Heart left ventricle (tissue), 16 donors: ENCODE results near the gene AKR1B1. TPM values are rescaled to one million over a fixed set of nuclear protein-coding genes. Genes with fewer than 3 reads are reported as not detected.
A peak's percentile ranks its signal among the peaks of the same experiment; 100 is the strongest.

ENCODE experiments used
- ATAC-seq, 4 donors: fragments of 200-7000 bp; cut with Tn5 transposase; one replicate each; pipeline ENCODE4 v1.9.1; 2020 to 2022; ENCODE audit warnings: moderate library complexity in 4 of 4, mild to moderate bottlenecking in 3 of 4, moderate number of reproducible peaks in 1 of 4
- DNase-seq, 5 donors: peaks; one replicate each; pipeline ENCODE4 v3.0.0-alpha.2; 2020
- H3K27ac ChIP-seq, 12 donors: fragments of 200-600 bp; sonication (generic) in 4 of 12; one replicate each; pipeline versions ENCODE4 v1.5.0 to v1.8.0; 2016 to 2022; ENCODE audit warnings: mild to moderate bottlenecking in 2 of 12
- H3K27me3 ChIP-seq, 9 donors: fragments of 200-600 bp; sonication (generic) in 2 of 9; one replicate each; pipeline versions ENCODE4 v1.5.1 to v1.8.0; 2016 to 2022; ENCODE audit warnings: mild to moderate bottlenecking in 3 of 9
- H3K36me3 ChIP-seq, 9 donors: fragments of 200-600 bp; sonication (generic) in 2 of 9; one replicate each; pipeline versions ENCODE4 v1.5.0 to v1.8.0; 2018 to 2022; ENCODE audit warnings: mild to moderate bottlenecking in 2 of 9
- H3K4me1 ChIP-seq, 12 donors: fragments of 200-600 bp; sonication (generic) in 4 of 12; one replicate each; pipeline versions ENCODE4 v1.5.0 to v1.8.0; 2016 to 2022; ENCODE audit warnings: mild to moderate bottlenecking in 3 of 12
- H3K4me3 ChIP-seq, 12 donors: fragments of 200-600 bp; sonication (generic) in 4 of 12; one replicate each; pipeline versions ENCODE4 v1.5.0 to v1.8.0; 2017 to 2022; ENCODE audit warnings: mild to moderate bottlenecking in 9 of 12, moderate library complexity in 4 of 12
- H3K9me3 ChIP-seq, 12 donors: fragments of 200-600 bp; sonication (generic) in 4 of 12; one replicate each; pipeline versions ENCODE4 v1.5.0 to v1.8.0; 2016 to 2022; ENCODE audit warnings: mild to moderate bottlenecking in 1 of 12
- POLR2A ChIP-seq, 2 donors: fragments of 450-650 bp; IDR thresholded peaks; one replicate each; pipeline ENCODE4 v1.6.1; 2017; ENCODE audit warnings: antibody characterized with exemption in 2 of 2, mild to moderate bottlenecking in 2 of 2, moderate library complexity in 2 of 2
- WGBS, 4 donors: extraction: QIAGEN DNeasy Blood & Tissue Kit in 2 of 4; methylation state at CpG; one replicate each; pipeline versions ENCODE4 v1.1.5 to v1.1.7; 2013 to 2018; 5-methylcytosine and 5-hydroxymethylcytosine counted together
- intact Hi-C, 10 donors: fragments of 100-400 bp; cut with DNase I; formaldehyde crosslinking; loops; one replicate each; pipeline versions ENCODE4 v1.11.1 to v1.14.2; 2022
- polyA plus RNA-seq, 2 donors: library from polyadenylated mRNA; stranded (reverse); fragments of 200-250 nt; gene quantifications; one replicate each; pipeline ENCODE4 v1.2.3, GENCODE V29; 2013
- total RNA-seq, 9 donors: library from RNA; depleted of rRNA in 2 of 9; stranded (reverse); fragments of >200 nt in 2 of 9; fragmentation: NEBNext Ultra II Directional in 3 of 9; extraction: Animal tissue kit (Norgen Biotek cat#: 25700) in 3 of 9; gene quantifications; one replicate each; pipeline versions ENCODE4 v1.1.0 to v1.2.4, GENCODE V29; 2016 to 2023
- TF ChIP-seq, protein P1 (sequence below), 12 donors: fragments of 200-600 bp; sonication (generic) in 4 of 12; IDR thresholded peaks; one replicate each; pipeline versions ENCODE4 v1.5.0 to v1.8.0; 2018 to 2022; ENCODE audit warnings: antibody characterized with exemption in 12 of 12, mild to moderate bottlenecking in 5 of 12
- donor health status: ischemic (EF 13 %, LVEDD 7.1; RV severe dilation, severe dysfunction).
- donor health status: healthy with polysubstance abuse.
- donor health status: DM: no; HTN: yes; CAD: no.
- donor health status: DM: no; HTN: no; CAD: no.
- donor health status: ischemic (EF 25% LVEDD 6.9; RV normal size, moderate dysfunction).
- donor health status: ischemic (EF 25% LVEDD 5.7; RV mildly dilated, moderate dysfunction).
- donor health status: healthy.
- donor health status: DM: yes; HTN: yes; CAD: no.
- donor health status: ischemic (EF 35%, LVEDD 5.7; RV mildly dilated, moderate dysfunction).
- donor health status: nonischemic (EF 11% LVEDD 7.7; RV severe dilation, severe dysfunction).
- donor health status: DM: yes; HTN: yes; CAD: no.
- donor health status: PGD.
- donor health status: ischemic (EF 29% LVEDD 5.4; RV normal size, mild dysfunction).
- donor health status: nonischemic (EF 23%, LVEDD 6.1; RV moderate dilation, normal function).

AKR1B1 gene
- total and polyA plus RNA-seq, 11 donors, result 97.0 to 335 (median 185) TPM

DNA sequence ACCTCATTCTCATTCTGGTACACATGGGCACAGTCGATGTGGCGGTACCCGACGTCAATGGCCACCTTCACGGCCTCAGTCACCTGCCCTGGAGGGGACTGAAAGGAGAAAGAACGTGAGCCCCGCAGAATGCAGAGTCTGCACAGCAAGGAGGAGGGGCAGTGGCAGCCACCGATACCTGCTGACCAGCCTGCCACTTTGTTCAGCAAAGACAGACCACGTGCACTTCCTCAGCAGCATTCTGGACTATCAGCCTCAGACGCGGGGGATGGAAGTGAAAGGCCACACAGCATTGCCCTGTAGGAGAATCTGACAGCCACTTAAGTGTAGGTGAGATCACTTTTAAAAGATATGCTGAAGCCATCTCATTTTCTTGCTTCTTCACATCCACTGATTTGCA, 7.2 kb downstream of the AKR1B1 start:
- H3K27ac ChIP-seq, result peak overlapping the region in 9 of 12 donors; percentile 0 to 68 (median 34)
- DNase-seq, result peak in 1 of 5 donors; percentile 22
- no peak overlapping the region for H3K4me3 ChIP-seq
- TF ChIP-seq POLR2A (IDR thresholded peaks at IDR 0.05), result no peak
- TF ChIP-seq, protein P1, sequence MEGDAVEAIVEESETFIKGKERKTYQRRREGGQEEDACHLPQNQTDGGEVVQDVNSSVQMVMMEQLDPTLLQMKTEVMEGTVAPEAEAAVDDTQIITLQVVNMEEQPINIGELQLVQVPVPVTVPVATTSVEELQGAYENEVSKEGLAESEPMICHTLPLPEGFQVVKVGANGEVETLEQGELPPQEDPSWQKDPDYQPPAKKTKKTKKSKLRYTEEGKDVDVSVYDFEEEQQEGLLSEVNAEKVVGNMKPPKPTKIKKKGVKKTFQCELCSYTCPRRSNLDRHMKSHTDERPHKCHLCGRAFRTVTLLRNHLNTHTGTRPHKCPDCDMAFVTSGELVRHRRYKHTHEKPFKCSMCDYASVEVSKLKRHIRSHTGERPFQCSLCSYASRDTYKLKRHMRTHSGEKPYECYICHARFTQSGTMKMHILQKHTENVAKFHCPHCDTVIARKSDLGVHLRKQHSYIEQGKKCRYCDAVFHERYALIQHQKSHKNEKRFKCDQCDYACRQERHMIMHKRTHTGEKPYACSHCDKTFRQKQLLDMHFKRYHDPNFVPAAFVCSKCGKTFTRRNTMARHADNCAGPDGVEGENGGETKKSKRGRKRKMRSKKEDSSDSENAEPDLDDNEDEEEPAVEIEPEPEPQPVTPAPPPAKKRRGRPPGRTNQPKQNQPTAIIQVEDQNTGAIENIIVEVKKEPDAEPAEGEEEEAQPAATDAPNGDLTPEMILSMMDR (IDR thresholded peaks at IDR 0.05), result no peak
- peaks cover 0 to 63% (median 49%) of the 10 kb centered on the region in 12 donors for H3K4me1 ChIP-seq
- intact Hi-C loops, result no loop called here
- H3K27me3 ChIP-seq, result no peaks in the 10 kb centered on the region
- no peaks in the 10 kb centered on the region for H3K9me3 ChIP-seq
- WGBS, 4 donors, result 62 to 78% (median 74%) methylated on average over 11 of the region's 11 CpGs
- peak in 2 of 4 donors; percentile 8 to 20 for ATAC-seq
- H3K36me3 ChIP-seq, result peaks cover 0 to 54% (median 50%) of the 10 kb centered on the region in 9 donors

DNA sequence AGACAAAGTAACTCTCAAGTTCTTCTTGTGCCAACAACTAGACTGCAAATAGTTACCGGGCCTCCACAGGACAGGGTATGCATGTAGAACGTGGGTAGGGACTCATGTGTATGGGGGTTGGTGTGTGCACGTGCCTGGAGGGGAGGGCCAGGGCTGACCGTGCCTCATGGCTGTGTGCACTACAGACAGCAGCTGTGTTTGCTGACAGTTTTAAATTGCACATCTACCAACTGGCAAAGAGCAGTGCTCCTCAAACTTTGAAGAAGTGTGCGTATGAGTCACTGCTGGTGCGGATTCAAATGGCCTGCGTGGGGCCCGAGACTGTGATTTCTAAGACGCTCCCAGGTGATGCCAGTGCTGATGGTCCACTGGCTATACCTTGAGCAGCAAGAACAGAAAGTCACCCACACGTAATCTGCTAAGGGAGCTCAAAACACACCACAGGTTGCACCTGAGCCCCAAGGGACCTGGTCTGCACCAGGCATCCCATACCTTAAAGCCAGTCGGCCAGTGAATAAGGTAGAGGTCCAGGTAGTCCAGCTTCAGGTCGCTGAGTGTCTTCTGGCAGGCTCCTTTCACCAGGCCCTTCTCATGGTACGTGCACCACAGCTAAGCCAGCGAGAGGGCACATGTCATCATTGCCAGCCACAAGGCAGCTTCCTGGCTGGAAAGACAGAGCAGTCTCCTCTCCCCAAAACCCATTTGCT, 8.5 kb downstream of the AKR1B1 start:
- 62 to 81% (median 74%) methylated on average over 8 to 14 of the region's 14 CpGs for WGBS, 4 donors
- intact Hi-C loops, result no loop called here
- H3K4me1 ChIP-seq, result peaks cover 0 to 63% (median 48%) of the 10 kb centered on the region in 12 donors
- peak overlapping the region in 1 of 12 donors; percentile 0 for H3K27ac ChIP-seq
- H3K9me3 ChIP-seq, result no peaks in the 10 kb centered on the region
- TF ChIP-seq, protein P1 (IDR thresholded peaks at IDR 0.05), result no peak
- TF ChIP-seq POLR2A (IDR thresholded peaks at IDR 0.05), result no peak
- H3K27me3 ChIP-seq, result no peaks in the 10 kb centered on the region
- H3K4me3 ChIP-seq, result no peak overlapping the region
- H3K36me3 ChIP-seq, result peaks cover 0 to 60% (median 59%) of the 10 kb centered on the region in 9 donors
- peak in 3 of 4 donors; percentile 27 to 40 (median 30) for ATAC-seq
- peak in 1 of 5 donors; percentile 43 for DNase-seq

DNA sequence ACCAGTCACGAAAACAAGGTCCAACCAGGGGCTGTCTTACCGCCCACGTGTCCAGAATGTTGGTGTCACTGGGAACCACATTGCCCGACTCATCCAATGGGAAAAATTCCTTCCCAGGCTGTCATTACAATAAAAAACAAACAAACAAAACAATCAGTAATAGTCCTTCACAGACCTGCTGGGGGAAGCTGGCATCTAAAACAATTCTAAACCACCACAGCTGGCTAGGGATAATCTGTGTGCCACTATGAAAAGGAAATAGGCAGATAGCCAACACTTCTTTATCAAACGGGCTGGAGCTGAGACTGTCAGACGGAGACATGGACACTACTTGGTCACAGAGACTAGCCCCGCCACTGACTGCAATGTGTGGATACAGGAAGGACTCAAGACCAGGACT, 9.2 kb downstream of the AKR1B1 start:
- peak in 2 of 4 donors; percentile 8 to 18 for ATAC-seq
- H3K4me3 ChIP-seq, result no peak overlapping the region
- H3K27me3 ChIP-seq, result no peaks in the 10 kb centered on the region
- WGBS, 4 donors, result 64 to 68% (median 65%) methylated on average over 7 of the region's 7 CpGs
- TF ChIP-seq, protein P1 (IDR thresholded peaks at IDR 0.05), result no peak
- TF ChIP-seq POLR2A (IDR thresholded peaks at IDR 0.05), result no peak
- intact Hi-C loops, result no loop called here
- no peaks in the 10 kb centered on the region for H3K9me3 ChIP-seq
- peaks cover 0 to 61% (median 43%) of the 10 kb centered on the region in 12 donors for H3K4me1 ChIP-seq
- DNase-seq, result no peak
- peak overlapping the region in 1 of 12 donors; percentile 1 for H3K27ac ChIP-seq
- H3K36me3 ChIP-seq, result peaks cover 0 to 68% (median 67%) of the 10 kb centered on the region in 9 donors

DNA sequence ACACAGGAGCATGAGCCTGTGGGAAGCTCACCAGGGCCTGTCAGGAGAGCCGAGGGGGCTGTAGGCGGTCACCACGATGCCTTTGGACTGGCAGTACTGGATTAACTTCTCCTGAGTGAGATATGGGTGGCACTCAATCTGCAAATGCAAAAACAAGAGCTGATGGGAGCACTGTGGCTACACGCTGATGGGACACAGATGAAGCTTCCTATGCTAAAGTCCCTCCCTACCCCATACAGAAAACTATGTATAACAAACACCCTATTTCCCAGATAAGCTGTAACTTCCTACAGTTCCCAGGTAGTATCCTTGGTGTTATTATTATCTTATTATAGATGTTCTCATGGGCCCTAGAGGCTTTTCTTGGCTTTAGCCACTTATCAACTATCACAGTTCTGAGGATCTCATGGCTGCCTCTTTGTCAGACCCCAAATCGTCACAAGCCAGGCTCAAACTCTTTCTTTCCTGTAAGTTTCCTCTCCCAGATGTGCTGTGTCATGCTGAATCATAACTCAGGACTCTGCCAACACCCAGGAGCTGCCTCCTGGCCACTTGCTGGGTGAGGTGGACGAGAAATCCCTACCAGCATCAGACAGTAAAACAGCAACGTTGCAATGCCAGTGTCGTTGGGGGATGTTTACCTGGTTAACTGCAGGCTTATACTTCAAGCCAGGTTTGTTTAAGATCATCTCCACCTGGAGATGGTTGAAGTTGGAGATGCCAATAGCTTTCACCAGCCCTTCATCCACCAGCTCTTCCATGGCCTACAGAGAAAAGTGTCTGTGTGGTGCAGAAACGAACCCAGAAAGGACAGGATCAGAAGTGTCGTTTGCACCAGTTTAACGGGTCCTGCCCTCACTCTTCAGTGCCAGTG, 10.3 kb downstream of the AKR1B1 start:
- intact Hi-C loops, result no loop called here
- no peak for TF ChIP-seq POLR2A (IDR thresholded peaks at IDR 0.05)
- TF ChIP-seq, protein P1 (IDR thresholded peaks at IDR 0.05), result no peak
- Histone ChIP-seq H3K9me3 (no peaks in the 10 kb centered on the region), H3K4me1 (peaks cover 0 to 56% (median 36%) of the 10 kb centered on the region in 12 donors), H3K27me3 (no peaks in the 10 kb centered on the region), H3K4me3 (no peak overlapping the region), H3K27ac (no peak overlapping the region), H3K36me3 (peaks cover 0 to 79% (median 78%) of the 10 kb centered on the region in 9 donors)
- DNase-seq, result no peak
- no peak for ATAC-seq
- WGBS, 4 donors, result 66 to 84% (median 69%) methylated on average over 11 of the region's 11 CpGs
